HG03457 (cell line): Measurements from ENCODE around the gene C6orf163.
"Not testable (repeated sequence)": the region's sequence is repeated elsewhere in the genome, so short reads cannot be mapped to it uniquely, and the experiment has no call there.

ENCODE experiments used
- ATAC-seq: cut with Tn5 transposase; IDR thresholded peaks from one replicate; pipeline ENCODE4 v1.9.1; 2021; ENCODE audit warnings: moderate number of reproducible peaks; ENCODE audit not compliant: unreplicated experiment

The C6orf163 gene

GRCh38 chr6:87344731-87345130 is at the start of gene C6orf163:
Gene C6orf163 (plus strand): TSS chr6:87344813. CDS start chr6:87345100, 287 bp downstream.
- no peak for ATAC-seq

- ATAC-seq = no peak
Observed at GRCh38 chr6:87297119-87297518, 47.5 kb upstream of the C6orf163 start.

GRCh38 chr6:87301277-87301676 is 43.3 kb upstream of the C6orf163 start:
- ATAC-seq = not testable (repeated sequence)

GRCh38 chr6:87308970-87309369 is 35.6 kb upstream of the C6orf163 start:
- ATAC-seq = no peak

DNA sequence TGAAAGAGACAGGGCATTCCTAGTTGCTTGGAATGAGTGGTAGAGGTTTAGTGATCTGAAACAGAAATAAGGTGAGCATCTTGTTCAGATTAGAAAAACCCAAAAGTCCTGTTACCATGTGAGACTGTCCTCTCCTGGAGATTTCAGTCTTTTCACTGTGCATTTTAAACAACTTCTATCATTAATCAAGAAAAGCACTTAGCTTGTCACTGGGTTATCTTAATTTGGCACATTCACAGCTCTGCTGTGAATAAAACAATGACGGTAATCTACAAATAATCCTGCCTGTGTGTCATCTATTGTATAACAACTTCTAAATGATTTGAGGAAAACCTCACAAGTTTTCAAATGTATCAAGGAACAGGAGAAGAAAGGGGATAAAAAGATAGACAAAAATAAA is 31.8 kb upstream of the C6orf163 start:
- no peak for ATAC-seq

GRCh38 chr6:87315071-87315470 is 29.5 kb upstream of the C6orf163 start:
- ATAC-seq = no peak

- ATAC-seq = no peak
Observed at GRCh38 chr6:87319271-87319987, 25.2 kb upstream of the C6orf163 start.

DNA sequence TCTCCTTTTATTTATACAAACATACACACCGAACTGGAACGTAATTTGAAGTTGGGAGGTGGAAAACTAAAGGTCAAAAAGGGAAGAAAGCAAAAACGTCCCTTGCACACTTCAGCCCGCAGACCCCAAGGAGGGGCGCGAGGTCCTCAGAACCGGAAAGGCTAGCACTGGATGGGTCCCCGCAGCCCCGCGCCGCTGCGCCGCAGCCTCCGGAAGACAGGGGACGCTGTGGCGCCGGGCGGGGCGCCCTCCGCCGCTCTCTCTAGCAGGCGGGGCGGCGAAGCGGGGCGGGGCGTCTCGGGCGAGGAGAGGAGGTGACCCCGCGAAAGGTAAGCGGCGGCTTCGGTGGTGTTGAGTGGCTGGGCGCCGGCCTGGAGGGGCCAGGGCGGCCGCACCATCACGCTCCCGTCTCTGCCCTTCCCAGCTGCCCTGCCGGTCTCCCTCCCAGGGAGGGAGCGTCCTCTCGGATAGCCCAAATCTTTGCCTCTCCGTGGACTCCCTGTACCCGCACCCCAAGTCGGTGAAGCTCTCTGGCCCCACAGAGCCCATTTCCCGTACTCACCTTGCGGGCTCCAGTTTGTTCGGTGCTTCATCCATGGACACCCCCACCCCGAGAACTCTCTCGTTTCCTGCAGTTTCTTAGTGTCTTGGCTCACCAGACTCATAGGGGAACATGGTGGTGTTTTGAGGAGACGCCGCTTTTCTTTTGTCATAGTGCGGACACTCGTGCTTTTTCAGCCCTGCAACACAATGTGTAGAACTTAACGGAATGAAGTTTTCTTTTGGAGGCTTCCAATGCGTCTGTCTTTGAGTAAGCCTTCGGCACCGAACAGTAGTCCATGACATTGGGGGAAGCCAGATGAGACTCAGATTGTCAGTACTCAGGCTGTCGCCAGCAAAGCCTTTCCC is 22.1 kb upstream of the C6orf163 start, which contains the start of gene SMIM8:
TSS of gene SMIM8 (plus strand) at position 285 of the 909 bp plus-strand sequence. CDS start 14,444 bp downstream, outside the sequence.
- peak; percentile 100 for ATAC-seq

- not testable (repeated sequence) for ATAC-seq
Observed at GRCh38 chr6:87323880-87324279, 20.7 kb upstream of the C6orf163 start.

DNA sequence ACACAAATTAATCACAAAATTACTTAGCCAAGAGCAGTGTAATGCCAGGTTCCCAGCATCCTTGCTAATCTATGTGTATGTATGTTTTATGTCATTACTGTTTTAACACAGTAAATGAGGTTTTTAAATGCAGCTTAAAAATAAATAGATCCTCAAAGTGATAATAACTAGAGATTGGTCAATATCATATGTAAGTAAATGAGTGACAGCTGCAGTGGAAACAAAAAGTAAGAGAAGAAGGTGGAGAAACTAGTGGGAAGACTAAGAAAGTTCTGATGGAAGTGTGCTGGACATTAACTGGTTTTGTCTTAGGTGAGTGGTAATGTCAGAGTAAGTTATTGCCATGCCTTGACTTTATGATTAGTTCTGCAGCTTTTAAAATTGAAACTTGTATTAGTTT is 13.7 kb upstream of the C6orf163 start:
- ATAC-seq = no peak

DNA sequence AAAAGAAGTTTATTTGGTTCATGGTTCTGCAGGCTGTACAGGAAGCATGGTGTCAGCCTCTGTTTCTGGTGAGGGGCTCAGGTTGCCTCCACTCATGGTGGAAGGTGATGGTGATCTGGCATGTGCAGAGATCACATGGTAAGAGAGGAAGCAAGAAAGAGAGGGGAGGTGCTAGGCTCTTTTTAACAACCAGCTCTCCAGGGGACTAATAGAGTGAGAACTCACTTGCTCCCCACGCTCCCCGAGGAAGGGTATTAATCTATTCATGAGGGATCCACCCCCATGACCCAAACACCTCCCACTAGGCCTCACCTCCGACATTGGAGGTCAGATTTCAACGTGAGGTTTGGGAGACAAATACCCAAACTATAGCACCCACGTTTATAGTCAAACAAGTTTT is 11.6 kb upstream of the C6orf163 start:
- no peak for ATAC-seq

GRCh38 chr6:87333591-87334181 is 10.9 kb upstream of the C6orf163 start:
- ATAC-seq = no peak

- ATAC-seq = no peak
Observed at GRCh38 chr6:87334683-87335082, 9.9 kb upstream of the C6orf163 start.

GRCh38 chr6:87336367-87336766 is 8.2 kb upstream of the C6orf163 start:
- ATAC-seq = no peak

DNA sequence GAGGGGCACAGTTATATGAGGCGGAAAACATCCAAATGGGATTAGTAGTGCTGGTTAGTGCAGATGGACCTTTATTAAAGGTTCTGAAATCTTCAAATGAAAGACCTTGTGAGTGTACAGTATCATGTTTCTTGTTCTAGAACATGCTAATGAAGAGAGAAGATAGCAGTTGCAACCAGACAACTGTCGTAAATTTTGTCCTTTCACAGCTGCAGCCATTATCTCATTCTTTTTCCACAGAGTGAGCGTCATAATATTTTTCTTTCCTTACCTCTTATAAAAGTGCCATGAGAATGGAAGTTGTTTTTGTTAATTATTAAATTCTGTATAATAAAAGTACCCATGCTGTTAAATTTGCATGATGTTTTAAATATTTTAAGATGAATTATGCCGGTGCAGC is 4.4 kb upstream of the C6orf163 start:
- ATAC-seq = no peak

GRCh38 chr6:87341158-87341557 is 3.5 kb upstream of the C6orf163 start:
- ATAC-seq = no peak

DNA sequence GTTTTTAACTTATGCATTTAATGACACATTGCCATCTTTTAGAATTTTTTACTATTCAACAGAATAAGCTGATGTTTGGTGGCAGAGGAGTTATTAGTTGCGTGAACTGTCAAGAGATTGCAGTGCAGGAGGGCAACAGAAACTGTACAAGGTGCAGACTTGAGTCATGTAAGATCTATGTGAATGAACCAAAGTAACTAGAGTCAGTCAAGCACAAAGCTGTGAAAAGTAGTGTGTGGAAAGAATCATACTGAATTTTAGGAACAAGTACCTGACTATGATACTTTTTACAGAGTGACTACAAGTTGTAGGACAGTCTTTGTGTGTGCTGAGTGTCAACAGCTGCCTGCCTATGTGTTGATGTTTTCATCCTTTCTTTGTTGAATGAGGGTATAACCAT is 2.7 kb upstream of the C6orf163 start:
- peak; percentile 78 for ATAC-seq

DNA sequence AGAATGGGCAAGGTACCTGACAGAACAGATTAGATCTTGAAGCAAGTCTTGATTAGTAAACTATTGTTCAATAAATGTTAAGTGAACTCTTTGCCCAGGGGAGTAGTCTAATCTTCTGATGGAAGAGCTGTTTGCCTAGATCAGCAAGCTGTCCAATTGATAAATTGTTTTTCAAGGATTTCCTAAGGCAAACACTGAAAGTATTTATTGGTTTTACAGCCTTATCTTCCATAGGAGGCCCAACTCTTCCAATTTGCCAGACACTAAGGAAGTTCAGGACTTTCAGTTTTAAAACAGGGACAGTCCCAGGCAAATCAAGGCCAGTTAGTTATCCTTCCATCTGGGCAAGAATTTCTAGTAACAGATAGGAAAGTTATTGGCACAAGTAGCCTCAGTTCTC is 1.8 kb upstream of the C6orf163 start:
- no peak for ATAC-seq

DNA sequence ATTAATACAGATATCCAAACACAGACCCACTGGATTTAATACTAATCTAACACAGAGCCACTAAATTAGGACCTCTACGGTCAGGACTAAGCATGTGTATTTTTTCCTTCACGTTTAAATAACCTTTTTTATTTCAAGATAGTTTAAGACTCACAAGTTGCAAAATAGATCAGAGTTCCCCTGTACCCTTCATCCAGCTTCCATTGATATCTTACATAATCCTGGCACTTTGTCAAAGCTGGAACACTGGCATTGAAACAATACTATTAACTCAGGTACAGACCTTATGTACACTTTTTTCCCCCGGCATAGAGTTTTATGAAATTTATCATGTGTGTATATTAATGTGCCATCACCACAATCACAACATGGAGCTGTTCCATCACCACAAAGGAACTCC is 2.1 kb downstream of the C6orf163 start:
- no peak for ATAC-seq

- ATAC-seq = no peak
Observed at GRCh38 chr6:87349896-87350295, 5.3 kb downstream of the C6orf163 start.

GRCh38 chr6:87350516-87350915 is 5.9 kb downstream of the C6orf163 start:
- ATAC-seq = no peak

DNA sequence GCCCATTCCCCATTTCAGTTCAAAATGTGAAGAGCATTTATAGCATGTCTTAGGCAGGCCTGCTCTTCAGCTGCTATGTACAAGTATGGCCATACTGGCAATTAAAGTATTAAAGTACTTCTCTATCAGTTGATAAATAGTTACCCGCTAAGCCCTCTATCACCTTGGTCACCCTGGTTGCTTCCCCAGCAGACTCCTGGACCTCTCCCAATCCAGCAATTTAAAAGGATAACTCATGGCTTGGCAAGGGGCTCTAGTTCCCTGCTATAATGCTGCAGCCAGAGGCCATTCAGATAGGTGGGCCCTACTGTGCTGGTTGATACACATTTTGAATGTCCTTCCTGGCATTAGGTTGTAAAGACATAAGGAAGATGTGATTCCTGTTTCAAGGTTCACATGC is 7.0 kb downstream of the C6orf163 start:
- no peak for ATAC-seq
